CD4-positive, alpha-beta T cell (primary cell): ENCODE measurements around the gene ACSBG1. TPM values are rescaled to one million over a fixed set of nuclear protein-coding genes. Genes with fewer than 3 reads are reported as not detected.

Source experiments
- ATAC-seq: fragments of 200-7000 bp; cut with Tn5 transposase; one replicate; pipeline ENCODE4 v1.10.0; 2022; ENCODE audit warnings: mild to moderate bottlenecking; ENCODE audit not compliant: poor library complexity
- CTCF ChIA-PET: fragments of 350-600 bp; sonication (Branson Sonifier 250); formaldehyde crosslinking; loops from one replicate; lab custom pipeline; 2021; ENCODE audit warnings: antibody characterized with exemption, inconsistent platforms; lab: Charles Lee
- POLR2A ChIA-PET: fragments of 350-600 bp; sonication (Branson Sonifier 250); formaldehyde crosslinking; loops from one replicate; lab custom pipeline; 2021; ENCODE audit warnings: antibody characterized with exemption, inconsistent platforms; lab: Charles Lee
- DNase-seq, 14 experiments: peaks; one replicate each; pipeline ENCODE4 v3.0.0-alpha.2; 2013 to 2020; ENCODE audit warnings: mixed read lengths in 2 of 14
- H3K27ac ChIP-seq, 2 donors: one replicate each; pipeline versions ENCODE4 v1.5.1 to v1.7.0; 2013; ENCODE audit warnings: low read length in 2 of 2, low read depth in 1 of 2, mild to moderate bottlenecking in 1 of 2
- H3K27me3 ChIP-seq, 2 experiments: 1 replicate in 1 of 2; 2 replicates in 1 of 2; pipeline versions ENCODE4 v1.6.1 to v1.7.0; 2013; ENCODE audit warnings: low read length in 2 of 2, control low read depth in 1 of 2, mild to moderate bottlenecking in 1 of 2, moderate library complexity in 1 of 2; ENCODE audit not compliant: insufficient read depth in 2 of 2, control insufficient read depth in 1 of 2
- H3K36me3 ChIP-seq: one replicate; pipeline ENCODE4 v1.6.1; 2013; ENCODE audit warnings: low read length, control low read depth; ENCODE audit not compliant: insufficient read depth
- H3K4me1 ChIP-seq: one replicate; pipeline ENCODE4 v1.6.1; 2013; ENCODE audit warnings: low read length, control low read depth; ENCODE audit not compliant: insufficient read depth
- H3K4me3 ChIP-seq: one replicate; pipeline ENCODE4 v1.5.1; 2013; ENCODE audit warnings: mild to moderate bottlenecking, low read length, moderate library complexity
- H3K9me3 ChIP-seq, 2 experiments: 1 replicate in 1 of 2; 2 replicates in 1 of 2; pipeline versions ENCODE4 v1.6.1 to v1.7.0; 2013; ENCODE audit warnings: low read length in 2 of 2, mild to moderate bottlenecking in 2 of 2, control low read depth in 1 of 2, moderate library complexity in 1 of 2; ENCODE audit not compliant: control insufficient read depth in 1 of 2, insufficient read depth in 1 of 2
- H3K27ac Mint-ChIP-seq: one replicate; pipeline ENCODE4 v1.8.0; 2020; ENCODE audit warnings: mixed read lengths
- H3K27me3 Mint-ChIP-seq: one replicate; pipeline ENCODE4 v1.8.0; 2021; ENCODE audit warnings: mixed read lengths
- H3K36me3 Mint-ChIP-seq: one replicate; pipeline ENCODE4 v1.8.0; 2021; ENCODE audit warnings: low read depth, mixed read lengths
- H3K4me1 Mint-ChIP-seq: one replicate; pipeline ENCODE4 v1.8.0; 2021; ENCODE audit warnings: low read depth, mixed read lengths
- H3K4me3 Mint-ChIP-seq: one replicate; pipeline ENCODE4 v1.8.0; 2020; ENCODE audit warnings: mild to moderate bottlenecking, mixed read lengths
- H3K9me3 Mint-ChIP-seq: one replicate; pipeline ENCODE4 v1.8.0; 2020; ENCODE audit warnings: mixed read lengths
- CTCF ChIP-seq: fragments of 200-600 bp; IDR thresholded peaks from one replicate; pipeline ENCODE4 v1.8.0; 2022; ENCODE audit warnings: antibody characterized with exemption, mild to moderate bottlenecking
- intact Hi-C, 2 experiments: fragments of 100-400 bp; cut with DNase I in 1 of 2; cut with micrococcal nuclease in 1 of 2; formaldehyde crosslinking; loops; one replicate each; pipeline versions ENCODE4 v1.15.1 to v1.9.0; 2023 to 2025; cut with DNase I, micrococcal nuclease
- total RNA-seq, 174 experiments: library from RNA in 2 of 174; stranded (reverse) in 2 of 174; gene quantifications; one replicate each; pipeline ENCODE4 v1.2.3 and lab custom pipeline; 2021 to 2026

Gene ACSBG1
- total RNA-seq, 2 experiments from 2014 or later = 0.05 to 0.22 TPM

- intact Hi-C loops = no loop called here
- CTCF ChIA-PET = interaction anchor here (1.2 kb wide), 1 partner anchor 8 kb away, joined by 3 read pairs; no protein-coding TSS in a partner anchor
- no peaks in the 10 kb centered on the region for H3K9me3 ChIP-seq
- ATAC-seq (no peak), DNase-seq (no peak)
- H3K4me1 Mint-ChIP-seq = no peaks in the 10 kb centered on the region
- H3K27me3 Mint-ChIP-seq = no peaks in the 10 kb centered on the region
- H3K4me1 ChIP-seq = no peaks in the 10 kb centered on the region
- H3K4me3 Mint-ChIP-seq = no peak overlapping the region
- no peaks in the 10 kb centered on the region for H3K27me3 ChIP-seq
- H3K9me3 Mint-ChIP-seq = no peaks in the 10 kb centered on the region
- POLR2A ChIA-PET = no interaction called here
- H3K36me3 ChIP-seq = no peaks in the 10 kb centered on the region
- no peak for TF ChIP-seq CTCF
- no peaks in the 10 kb centered on the region for H3K36me3 Mint-ChIP-seq
- H3K27ac ChIP-seq = no peak overlapping the region
- H3K27ac Mint-ChIP-seq = no peak overlapping the region
- no peak overlapping the region for H3K4me3 ChIP-seq
Measured at GRCh38 chr15:78204351-78205309, 29.7 kb downstream of the ACSBG1 start.

DNA sequence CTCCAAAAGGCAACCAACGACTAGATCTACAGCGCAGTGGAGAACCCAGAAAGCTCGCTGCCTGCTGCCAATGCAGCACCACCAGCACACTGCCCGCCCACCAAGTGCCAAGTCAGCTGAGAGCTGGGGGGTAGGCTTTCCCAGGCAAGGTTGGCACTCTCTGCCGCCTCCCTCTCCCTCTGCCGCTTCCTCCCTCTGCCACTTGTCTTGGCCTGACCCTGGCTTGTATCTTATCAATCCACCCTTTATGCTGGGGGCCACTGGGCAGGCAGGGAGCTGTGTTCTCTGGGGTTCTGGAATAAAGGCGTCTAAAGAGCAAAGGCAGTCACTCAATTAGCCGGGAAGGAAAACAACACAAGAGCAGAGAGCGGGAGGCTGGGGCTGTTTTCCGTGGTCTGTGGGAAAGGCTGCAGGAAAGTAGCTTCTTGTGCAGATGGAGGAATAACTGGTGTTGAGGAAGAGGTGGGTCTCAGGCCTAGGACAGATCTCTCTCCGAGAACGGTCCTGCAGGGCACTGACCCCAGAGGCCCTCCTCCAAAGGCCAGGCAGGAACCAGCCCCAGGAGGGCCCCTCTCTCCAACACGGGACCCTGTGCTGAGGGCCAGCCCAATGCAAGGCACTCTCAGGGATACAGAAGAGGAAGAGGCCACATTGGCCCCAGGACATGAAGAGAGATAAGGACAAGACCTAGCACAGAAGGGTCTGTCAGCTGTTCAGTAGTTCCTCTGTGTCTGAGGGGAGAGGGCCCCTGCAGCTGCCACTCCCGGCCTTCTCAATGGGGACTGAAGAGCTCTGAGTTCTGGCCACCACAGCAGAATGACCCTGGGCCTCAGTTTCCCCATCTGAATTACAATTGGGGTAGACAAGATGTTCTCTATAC is 30.8 kb downstream of the ACSBG1 start:
- H3K27ac Mint-ChIP-seq = no peak overlapping the region
- no peak for ATAC-seq
- H3K4me3 ChIP-seq = no peak overlapping the region
- intact Hi-C loops = no loop called here
- H3K36me3 Mint-ChIP-seq = no peaks in the 10 kb centered on the region
- H3K36me3 ChIP-seq = no peaks in the 10 kb centered on the region
- no peak overlapping the region for H3K4me3 Mint-ChIP-seq
- TF ChIP-seq CTCF = no peak
- no peaks in the 10 kb centered on the region for H3K27me3 ChIP-seq
- H3K4me1 Mint-ChIP-seq = no peaks in the 10 kb centered on the region
- no peak for DNase-seq
- no peaks in the 10 kb centered on the region for H3K9me3 ChIP-seq
- no peaks in the 10 kb centered on the region for H3K4me1 ChIP-seq
- CTCF ChIA-PET = no interaction called here
- H3K27me3 Mint-ChIP-seq = no peaks in the 10 kb centered on the region
- POLR2A ChIA-PET = no interaction called here
- H3K27ac ChIP-seq = no peak overlapping the region
- no peaks in the 10 kb centered on the region for H3K9me3 Mint-ChIP-seq

- Mint-ChIP-seq H3K9me3 (no peaks in the 10 kb centered on the region), H3K4me3 (no peak overlapping the region), H3K36me3 (no peaks in the 10 kb centered on the region), H3K4me1 (no peaks in the 10 kb centered on the region), H3K27me3 (no peaks in the 10 kb centered on the region), H3K27ac (no peak overlapping the region)
- DNase-seq (no peak), ATAC-seq (no peak)
- Histone ChIP-seq H3K27me3 (no peaks in the 10 kb centered on the region), H3K4me3 (no peak overlapping the region), H3K36me3 (no peaks in the 10 kb centered on the region), H3K9me3 (no peaks in the 10 kb centered on the region), H3K4me1 (no peaks in the 10 kb centered on the region), H3K27ac (no peak overlapping the region)
- ChIA-PET POLR2A (no interaction called here), CTCF (no interaction called here)
- no peak for TF ChIP-seq CTCF
- intact Hi-C loops = no loop called here
Measured at GRCh38 chr15:78201281-78202190, 32.8 kb downstream of the ACSBG1 start.
